ENCODE measurements around the gene SLC35B4.
"Not testable (repeated sequence)": the region's sequence is repeated elsewhere in the genome, so short reads cannot be mapped to it uniquely, and the experiment has no call there.

The SLC35B4 gene

DNA sequence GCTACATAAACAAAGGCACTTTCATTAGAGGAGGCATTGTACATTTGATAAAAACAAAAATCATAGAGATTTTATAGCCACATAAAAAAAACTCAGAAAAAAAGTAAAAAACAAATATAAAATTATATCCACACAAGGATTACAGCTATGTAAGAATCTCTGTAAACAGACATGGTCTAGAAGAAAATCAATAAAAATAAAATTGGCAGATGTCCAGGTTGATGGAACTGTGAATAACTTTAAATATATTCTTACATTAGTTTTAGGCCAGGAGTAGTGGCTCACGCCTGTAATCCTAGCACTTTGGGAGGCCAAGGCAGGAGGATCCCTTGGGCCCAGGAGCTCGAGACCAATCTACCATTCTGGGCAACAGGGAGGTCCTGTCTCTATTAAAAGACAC lies 19.2 kb downstream of the SLC35B4 start:
- no peak for DNase-seq (ENCODE audit: low spot score)
- no peak overlapping the region for H3K14ac ChIP-seq (ENCODE audit: low read length)
- no peak overlapping the region for H2BK5ac ChIP-seq (ENCODE audit: low read length)
- H3K9ac ChIP-seq (ENCODE audit: low read depth, low read length, poor library complexity): no peak overlapping the region
- no CpG with 5 or more reads among the region's 2 CpGs for WGBS, 2 donors (ENCODE audit: extremely low coverage in 2 of 2, insufficient read length in 2 of 2, insufficient replicate concordance in 1 of 2)
- H4K91ac ChIP-seq (ENCODE audit: low read depth, low read length, poor library complexity): no peak overlapping the region
- H2AFZ ChIP-seq (ENCODE audit: low read length): no peak overlapping the region
- H3K4me2 ChIP-seq (ENCODE audit: insufficient read depth, low read length, poor library complexity, severe bottlenecking): no peak overlapping the region
- no peak overlapping the region for H3K4me3 ChIP-seq (ENCODE audit: low read length in 2 of 2)
- no peak overlapping the region for H3K18ac ChIP-seq (ENCODE audit: low read length)
- H3K23ac ChIP-seq (ENCODE audit: low read depth, low read length, poor library complexity): no peak overlapping the region
- no peaks in the 10 kb centered on the region for H3K4me1 ChIP-seq (ENCODE audit: control insufficient read depth in 2 of 2, insufficient read depth in 1 of 2, low read depth in 1 of 2, low read length in 2 of 2)
- H4K8ac ChIP-seq (ENCODE audit: low read depth, low read length): no peak overlapping the region
- no peak overlapping the region for H2BK15ac ChIP-seq (ENCODE audit: low read length)
- no peak overlapping the region for H2BK12ac ChIP-seq (ENCODE audit: low read length)
- H3K27ac ChIP-seq (replicated peaks; ENCODE audit: low read length): no peak overlapping the region
- no peaks in the 10 kb centered on the region for H3K27me3 ChIP-seq (ENCODE audit: control insufficient read depth in 3 of 3, insufficient read depth in 3 of 3, low read depth in 1 of 3, low read length in 3 of 3)
- no peaks in the 10 kb centered on the region for H3K79me1 ChIP-seq (ENCODE audit: low read depth, low read length)
- H3K4ac ChIP-seq (ENCODE audit: low read length): no peak overlapping the region
- no peak overlapping the region for H2AK5ac ChIP-seq (ENCODE audit: low read depth, low read length)
- H3K36me3 ChIP-seq (replicated peaks in 1 of 2; ENCODE audit: control insufficient read depth in 2 of 2, insufficient read depth in 2 of 2, low read length in 2 of 2): peaks cover 16 to 93% of the 10 kb centered on the region in 2 donors
- no peak overlapping the region for H2BK120ac ChIP-seq (ENCODE audit: low read depth, low read length)
- H3K9me3 ChIP-seq (replicated peaks in 1 of 2; ENCODE audit: control insufficient read depth in 2 of 2, insufficient read depth in 1 of 2, low read depth in 1 of 2, low read length in 2 of 2): no peaks in the 10 kb centered on the region

DNA sequence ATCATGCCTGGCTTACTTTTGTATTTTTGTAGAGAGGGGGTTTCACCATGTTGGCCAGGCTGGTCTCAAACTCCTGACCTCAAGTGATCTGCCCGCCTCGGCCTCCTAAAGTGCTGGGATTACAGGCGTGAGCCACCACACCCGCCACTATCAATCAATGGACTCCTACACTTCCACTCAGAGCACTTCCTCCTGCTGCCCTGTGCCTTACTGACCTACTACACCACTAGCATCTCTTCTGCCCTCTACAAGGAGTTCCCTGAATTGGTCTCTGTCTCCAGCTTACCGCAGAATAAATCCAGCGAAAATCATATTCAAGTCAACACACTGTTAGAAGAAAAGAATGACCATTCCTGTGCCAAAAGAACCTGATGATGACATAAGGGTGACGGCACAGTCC lies 20.7 kb downstream of the SLC35B4 start:
- H2BK12ac ChIP-seq (ENCODE audit: low read length); H3K18ac ChIP-seq (ENCODE audit: low read length); H3K23ac ChIP-seq (ENCODE audit: low read depth, low read length, poor library complexity); H3K9ac ChIP-seq (ENCODE audit: low read depth, low read length, poor library complexity); H2BK15ac ChIP-seq (ENCODE audit: low read length); H3K4me2 ChIP-seq (ENCODE audit: insufficient read depth, low read length, poor library complexity, severe bottlenecking); H3K79me1 ChIP-seq (ENCODE audit: low read depth, low read length); H3K27ac ChIP-seq (replicated peaks; ENCODE audit: low read length); DNase-seq (ENCODE audit: low spot score); H2BK120ac ChIP-seq (ENCODE audit: low read depth, low read length); H2AFZ ChIP-seq (ENCODE audit: low read length); H3K14ac ChIP-seq (ENCODE audit: low read length); H3K4me1 ChIP-seq (ENCODE audit: control insufficient read depth in 2 of 2, insufficient read depth in 1 of 2, low read depth in 1 of 2, low read length in 2 of 2); H3K9me3 ChIP-seq (replicated peaks in 1 of 2; ENCODE audit: control insufficient read depth in 2 of 2, insufficient read depth in 1 of 2, low read depth in 1 of 2, low read length in 2 of 2); H3K4me3 ChIP-seq (ENCODE audit: low read length in 2 of 2); H2AK5ac ChIP-seq (ENCODE audit: low read depth, low read length); H2BK5ac ChIP-seq (ENCODE audit: low read length); H3K4ac ChIP-seq (ENCODE audit: low read length); H4K8ac ChIP-seq (ENCODE audit: low read depth, low read length); H4K91ac ChIP-seq (ENCODE audit: low read depth, low read length, poor library complexity); H3K27me3 ChIP-seq (ENCODE audit: control insufficient read depth in 3 of 3, insufficient read depth in 3 of 3, low read depth in 1 of 3, low read length in 3 of 3): not testable (repeated sequence)
- no CpG with 5 or more reads among the region's 7 CpGs for WGBS, 2 donors (ENCODE audit: extremely low coverage in 2 of 2, insufficient read length in 2 of 2, insufficient replicate concordance in 1 of 2)
- peaks cover 16 to 82% of the 10 kb centered on the region in 2 donors for H3K36me3 ChIP-seq (replicated peaks in 1 of 2; ENCODE audit: control insufficient read depth in 2 of 2, insufficient read depth in 2 of 2, low read length in 2 of 2)

DNA sequence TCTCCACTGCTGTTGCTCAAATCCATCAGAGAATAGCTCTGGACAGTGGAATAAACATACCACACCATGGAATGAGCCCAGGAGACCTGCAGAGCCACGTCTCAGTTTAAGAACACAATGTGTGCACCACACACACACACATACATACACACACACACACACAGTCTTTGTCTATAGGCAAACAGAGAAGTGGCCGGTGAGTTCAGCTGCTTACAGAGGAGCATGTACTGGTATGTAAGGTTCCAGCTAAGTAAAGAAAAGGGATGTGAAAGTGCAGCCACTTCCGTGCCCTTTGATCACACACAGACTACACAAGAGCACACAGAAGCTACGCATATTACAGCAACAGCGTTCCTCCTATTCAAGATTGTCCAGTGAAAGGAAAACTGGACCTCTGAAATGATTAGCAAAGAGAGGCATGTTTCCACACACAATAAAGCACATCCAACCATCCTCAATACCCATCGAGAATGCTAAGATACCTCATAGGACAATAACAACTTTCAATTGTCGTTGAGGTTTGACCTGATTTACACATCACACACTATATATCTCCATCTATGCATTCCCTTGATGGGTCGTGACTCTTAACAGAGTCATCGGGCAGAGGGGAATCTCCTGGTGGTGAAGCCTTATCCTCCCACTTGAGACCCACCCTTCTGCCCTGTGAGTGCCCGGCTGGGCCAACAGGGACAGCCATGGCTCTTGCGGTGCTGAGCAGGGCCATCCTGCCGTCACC lies 23.6 kb downstream of the SLC35B4 start:
- no peak overlapping the region for H2BK15ac ChIP-seq (ENCODE audit: low read length)
- H3K27me3 ChIP-seq (ENCODE audit: control insufficient read depth in 3 of 3, insufficient read depth in 3 of 3, low read depth in 1 of 3, low read length in 3 of 3): no peaks in the 10 kb centered on the region
- H2BK5ac ChIP-seq (ENCODE audit: low read length): no peak overlapping the region
- DNase-seq (ENCODE audit: low spot score): no peak
- no peak overlapping the region for H3K9ac ChIP-seq (ENCODE audit: low read depth, low read length, poor library complexity)
- H4K8ac ChIP-seq (ENCODE audit: low read depth, low read length): no peak overlapping the region
- no peaks in the 10 kb centered on the region for H3K79me1 ChIP-seq (ENCODE audit: low read depth, low read length)
- no peak overlapping the region for H3K18ac ChIP-seq (ENCODE audit: low read length)
- H3K4me2 ChIP-seq (ENCODE audit: insufficient read depth, low read length, poor library complexity, severe bottlenecking): no peak overlapping the region
- no peak overlapping the region for H3K4me3 ChIP-seq (ENCODE audit: low read length in 2 of 2)
- no peaks in the 10 kb centered on the region for H3K4me1 ChIP-seq (ENCODE audit: control insufficient read depth in 2 of 2, insufficient read depth in 1 of 2, low read depth in 1 of 2, low read length in 2 of 2)
- H3K14ac ChIP-seq (ENCODE audit: low read length): no peak overlapping the region
- peaks cover 14 to 57% of the 10 kb centered on the region in 2 donors for H3K36me3 ChIP-seq (replicated peaks in 1 of 2; ENCODE audit: control insufficient read depth in 2 of 2, insufficient read depth in 2 of 2, low read length in 2 of 2)
- no peak overlapping the region for H3K23ac ChIP-seq (ENCODE audit: low read depth, low read length, poor library complexity)
- H2BK12ac ChIP-seq (ENCODE audit: low read length): no peak overlapping the region
- no peak overlapping the region for H2BK120ac ChIP-seq (ENCODE audit: low read depth, low read length)
- no CpG with 5 or more reads among the region's 12 CpGs for WGBS, 2 donors (ENCODE audit: extremely low coverage in 2 of 2, insufficient read length in 2 of 2, insufficient replicate concordance in 1 of 2)
- no peak overlapping the region for H3K4ac ChIP-seq (ENCODE audit: low read length)
- H3K9me3 ChIP-seq (replicated peaks in 1 of 2; ENCODE audit: control insufficient read depth in 2 of 2, insufficient read depth in 1 of 2, low read depth in 1 of 2, low read length in 2 of 2): no peaks in the 10 kb centered on the region
- H2AFZ ChIP-seq (ENCODE audit: low read length): no peak overlapping the region
- H4K91ac ChIP-seq (ENCODE audit: low read depth, low read length, poor library complexity): no peak overlapping the region
- H2AK5ac ChIP-seq (ENCODE audit: low read depth, low read length): no peak overlapping the region
- no peak overlapping the region for H3K27ac ChIP-seq (replicated peaks; ENCODE audit: low read length)

DNA sequence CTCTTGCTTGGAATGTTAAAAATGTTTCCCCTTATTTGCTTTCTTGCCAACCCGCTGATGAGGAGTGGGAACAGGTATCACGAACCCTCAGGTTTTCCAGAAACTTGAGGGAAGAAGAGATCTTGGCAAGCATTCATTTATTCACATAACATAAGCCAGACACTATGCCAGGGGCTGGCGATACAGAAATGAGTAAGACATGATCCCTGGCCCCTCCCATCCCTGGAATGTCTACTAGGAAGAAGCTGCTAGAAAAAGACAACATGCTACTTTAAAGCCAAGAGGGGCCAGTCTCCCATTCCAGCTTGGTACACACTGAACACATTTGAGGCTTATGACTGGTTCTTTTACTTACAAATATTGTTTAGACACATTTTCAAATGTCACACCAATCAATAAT lies 26.4 kb downstream of the SLC35B4 start:
- Histone ChIP-seq H4K91ac (ENCODE audit: low read depth, low read length, poor library complexity) (no peak overlapping the region), H3K4me3 (ENCODE audit: low read length in 2 of 2) (no peak overlapping the region), H3K27me3 (ENCODE audit: control insufficient read depth in 3 of 3, insufficient read depth in 3 of 3, low read depth in 1 of 3, low read length in 3 of 3) (no peaks in the 10 kb centered on the region), H2BK12ac (ENCODE audit: low read length) (no peak overlapping the region), H3K18ac (ENCODE audit: low read length) (no peak overlapping the region), H4K8ac (ENCODE audit: low read depth, low read length) (no peak overlapping the region), H3K79me1 (ENCODE audit: low read depth, low read length) (no peaks in the 10 kb centered on the region), H2BK120ac (ENCODE audit: low read depth, low read length) (no peak overlapping the region), H3K4ac (ENCODE audit: low read length) (no peak overlapping the region), H3K4me1 (ENCODE audit: control insufficient read depth in 2 of 2, insufficient read depth in 1 of 2, low read depth in 1 of 2, low read length in 2 of 2) (peaks cover 0 to 2% of the 10 kb centered on the region in 2 donors), H3K36me3 (replicated peaks in 1 of 2; ENCODE audit: control insufficient read depth in 2 of 2, insufficient read depth in 2 of 2, low read length in 2 of 2) (peaks cover 12 to 31% of the 10 kb centered on the region in 2 donors), H3K14ac (ENCODE audit: low read length) (no peak overlapping the region), H2AK5ac (ENCODE audit: low read depth, low read length) (no peak overlapping the region), H3K4me2 (ENCODE audit: insufficient read depth, low read length, poor library complexity, severe bottlenecking) (no peak overlapping the region), H3K9ac (ENCODE audit: low read depth, low read length, poor library complexity) (no peak overlapping the region), H2BK15ac (ENCODE audit: low read length) (no peak overlapping the region), H2BK5ac (ENCODE audit: low read length) (no peak overlapping the region), H3K23ac (ENCODE audit: low read depth, low read length, poor library complexity) (no peak overlapping the region), H3K9me3 (replicated peaks in 1 of 2; ENCODE audit: control insufficient read depth in 2 of 2, insufficient read depth in 1 of 2, low read depth in 1 of 2, low read length in 2 of 2) (no peaks in the 10 kb centered on the region), H2AFZ (ENCODE audit: low read length) (no peak overlapping the region), H3K27ac (replicated peaks; ENCODE audit: low read length) (no peak overlapping the region)
- no peak for DNase-seq (ENCODE audit: low spot score)
- no CpG with 5 or more reads among the region's 3 CpGs for WGBS, 2 donors (ENCODE audit: extremely low coverage in 2 of 2, insufficient read length in 2 of 2, insufficient replicate concordance in 1 of 2)

Measured in neuronal stem cell (in vitro differentiated cells).